SK-N-SH (cell line): Measurements from ENCODE around the gene CD74. TPM values are rescaled to one million over a fixed set of nuclear protein-coding genes. Genes with fewer than 3 reads are reported as not detected.

ENCODE experiments used
- CTCF ChIA-PET: fragments of 300-600, 350-600 bp; formaldehyde crosslinking; extraction: SDS; loops from one replicate; lab custom pipeline; 2021; lab: Yijun Ruan, JAX
- POLR2A ChIA-PET: fragments of 350-600 bp; sonication (Branson Sonifier 250); formaldehyde crosslinking; extraction: SDS; loops from one replicate; lab custom pipeline; 2020; ENCODE audit warnings: antibody characterized with exemption, inconsistent platforms; lab: Yijun Ruan, JAX
- DNase-seq: peaks from one replicate; pipeline ENCODE4 v3.0.0; 2012
- H2AFZ ChIP-seq: fragments of 200-600 bp; sonication (generic); 2 replicates; pipeline ENCODE4 v1.8.1; 2016; ENCODE audit warnings: antibody characterized with exemption, mild to moderate bottlenecking, low read depth
- H3F3A ChIP-seq: fragments of 200-600 bp; sonication (generic); replicated peaks from 2 replicates; pipeline ENCODE3; 2016; ENCODE audit warnings: antibody characterized with exemption, mild to moderate bottlenecking; ENCODE audit not compliant: insufficient read depth
- H3K27ac ChIP-seq, 2 experiments: fragments of 200-500 bp in 1 of 2; fragments of 200-600 bp in 1 of 2; sonication (Bioruptor generic) in 1 of 2; sonication (generic), shearing (Covaris generic) in 1 of 2; 2 replicates each; pipeline versions ENCODE4 v1.5.1 to v1.6.1; 2014 to 2016; ENCODE audit warnings: low read depth in 2 of 2, inconsistent platforms in 1 of 2, low read length in 1 of 2, mild to moderate bottlenecking in 1 of 2, mixed read lengths in 1 of 2
- H3K27me3 ChIP-seq: fragments of 200-600 bp; sonication (generic), shearing (Covaris generic); 2 replicates; pipeline ENCODE4 v1.6.1; 2016; ENCODE audit warnings: mixed run types; ENCODE audit not compliant: insufficient read depth
- H3K36me3 ChIP-seq, 2 experiments: fragments of 200-500 bp in 1 of 2; fragments of 200-600 bp in 1 of 2; sonication (Bioruptor generic) in 1 of 2; sonication (generic) in 1 of 2; replicated peaks in 1 of 2; 2 replicates each; pipeline versions ENCODE3 to v1.5.1; 2014 to 2016; ENCODE audit warnings: low read length in 1 of 2, mild to moderate bottlenecking in 1 of 2; ENCODE audit not compliant: insufficient read depth in 2 of 2, control insufficient read depth in 1 of 2
- H3K4me1 ChIP-seq, 2 experiments: fragments of 200-500 bp in 1 of 2; fragments of 200-600 bp in 1 of 2; sonication (Bioruptor generic) in 1 of 2; sonication (generic), shearing (Covaris generic) in 1 of 2; 2 replicates each; pipeline versions ENCODE4 v1.5.1 to v1.6.1; 2014 to 2016; ENCODE audit warnings: low read depth in 1 of 2, low read length in 1 of 2, mixed run types in 1 of 2; ENCODE audit not compliant: insufficient read depth in 2 of 2, control insufficient read depth in 1 of 2
- H3K4me2 ChIP-seq: fragments of 200-600 bp; sonication (generic), shearing (Covaris generic); 2 replicates; pipeline ENCODE4 v1.6.1; 2017; ENCODE audit warnings: mixed run types
- H3K4me3 ChIP-seq, 2 experiments: fragments of 200-500 bp in 1 of 2; fragments of 200-600 bp in 1 of 2; sonication (Bioruptor generic) in 1 of 2; sonication (generic), shearing (Covaris generic) in 1 of 2; 2 replicates each; pipeline versions ENCODE4 v1.5.1 to v1.8.1; 2014 to 2016; ENCODE audit warnings: low read depth in 2 of 2, inconsistent platforms in 1 of 2, low read length in 1 of 2, mild to moderate bottlenecking in 1 of 2, mixed read lengths in 1 of 2, moderate library complexity in 1 of 2
- H3K79me2 ChIP-seq: fragments of 200-600 bp; sonication (generic); 2 replicates; pipeline ENCODE4 v1.8.1; 2017; ENCODE audit warnings: mild to moderate bottlenecking; ENCODE audit not compliant: insufficient read depth
- H3K9ac ChIP-seq: fragments of 200-600 bp; sonication (generic); 2 replicates; pipeline ENCODE4 v1.6.1; 2017; ENCODE audit warnings: mixed run types
- H3K9me2 ChIP-seq: fragments of 200-600 bp; sonication (generic); 2 replicates; pipeline ENCODE4 v1.6.1; 2017; ENCODE audit warnings: mixed run types
- H3K9me3 ChIP-seq: fragments of 200-600 bp; sonication (generic); 2 replicates; pipeline ENCODE4 v1.6.1; 2017; ENCODE audit warnings: mixed run types, mild to moderate bottlenecking, moderate library complexity
- H4K20me1 ChIP-seq: fragments of 200-600 bp; sonication (generic); 2 replicates; pipeline ENCODE4 v1.6.1; 2017; ENCODE audit warnings: mild to moderate bottlenecking, mixed run types; ENCODE audit not compliant: insufficient read depth
- CHD2 ChIP-seq: fragments of 150-350 bp; IDR thresholded peaks from 2 replicates; pipeline ENCODE4 v1.6.1; 2018; ENCODE audit warnings: low read length; ENCODE audit not compliant: partially characterized antibody
- EP300 ChIP-seq, 2 experiments: IDR thresholded peaks; 2 replicates each; pipeline versions ENCODE4 v1.4.0 to v1.6.1; 2012; ENCODE audit warnings: borderline replicate concordance in 1 of 2, low read depth in 1 of 2, low read length in 1 of 2
- EZH2phosphoT487 ChIP-seq: fragments of 200-600 bp; sonication (generic); IDR thresholded peaks from 2 replicates; pipeline ENCODE4 v1.6.1; 2017; ENCODE audit warnings: low read depth, mixed run types, mild to moderate bottlenecking, antibody characterized with exemption, moderate library complexity, borderline replicate concordance
- FOSL2 ChIP-seq: IDR thresholded peaks from 2 replicates; pipeline ENCODE4 v1.4.0; 2012; ENCODE audit warnings: low read depth, mild to moderate bottlenecking, moderate library complexity, borderline replicate concordance
- FOXJ3 ChIP-seq: sonication (generic); formaldehyde crosslinking; IDR thresholded peaks from 2 replicates; pipeline ENCODE4 v1.5.1; 2020; ENCODE audit warnings: mild to moderate bottlenecking, missing genetic modification reagents
- FOXM1 ChIP-seq: IDR thresholded peaks from 2 replicates; pipeline ENCODE4 v1.4.0; 2012; ENCODE audit warnings: low read depth, mild to moderate bottlenecking
- MEF2A ChIP-seq: IDR thresholded peaks from 2 replicates; pipeline ENCODE4 v1.4.0; 2012; ENCODE audit warnings: low read depth, borderline replicate concordance
- MXI1 ChIP-seq: IDR thresholded peaks from 2 replicates; pipeline ENCODE4 v1.6.1; 2012; ENCODE audit warnings: mild to moderate bottlenecking, low read depth, low read length, improper control_type of control experiment
- NFIC ChIP-seq: IDR thresholded peaks from 2 replicates; pipeline ENCODE4 v1.4.0; 2012; ENCODE audit warnings: borderline replicate concordance
- RAD21 ChIP-seq: IDR thresholded peaks from 2 replicates; pipeline ENCODE4 v1.6.1; 2012; ENCODE audit warnings: mild to moderate bottlenecking, low read length
- RFX5 ChIP-seq: IDR thresholded peaks from 2 replicates; pipeline ENCODE4 v1.6.1; 2012; ENCODE audit warnings: mild to moderate bottlenecking, improper control_type of control experiment, low read length
- RXRA ChIP-seq: IDR thresholded peaks from 2 replicates; pipeline ENCODE4 v1.4.0; 2012; ENCODE audit warnings: low read depth, mild to moderate bottlenecking, borderline replicate concordance
- SIN3A ChIP-seq: IDR thresholded peaks from 2 replicates; pipeline ENCODE4 v1.6.1; 2012; ENCODE audit warnings: low read depth, mild to moderate bottlenecking, low read length, moderate library complexity, borderline replicate concordance
- SMC3 ChIP-seq: IDR thresholded peaks from 2 replicates; pipeline ENCODE4 v1.6.1; 2012; ENCODE audit warnings: low read depth, low read length, improper control_type of control experiment
- TAF1 ChIP-seq: IDR thresholded peaks from 2 replicates; pipeline ENCODE4 v1.6.1; 2012; ENCODE audit warnings: low read depth, mild to moderate bottlenecking, low read length, moderate library complexity, borderline replicate concordance
- TEAD4 ChIP-seq: IDR thresholded peaks from 2 replicates; pipeline ENCODE4 v1.4.0; 2012; ENCODE audit warnings: mild to moderate bottlenecking, borderline replicate concordance; ENCODE audit not compliant: insufficient read depth
- YY1 ChIP-seq: IDR thresholded peaks from 2 replicates; pipeline ENCODE4 v1.4.0; 2012; ENCODE audit warnings: low read depth, mild to moderate bottlenecking
- WGBS: methylation state at CpG from one replicate; pipeline ENCODE4 v1.1.6; 2017; ENCODE audit warnings: low lambda C conversion rate; 5-methylcytosine and 5-hydroxymethylcytosine counted together
- polyA plus RNA-seq, 3 experiments: library from polyadenylated mRNA; depleted of rRNA; stranded (reverse); fragments of >200 nt; gene quantifications; 2 replicates each; pipeline ENCODE4 v1.2.3, GENCODE V29; 2012
- TF ChIP-seq, protein P1 (sequence below): fragments of 150-350 bp; IDR thresholded peaks from 2 replicates; pipeline ENCODE4 v1.6.1; 2017; ENCODE audit warnings: antibody characterized with exemption, low read length, low read depth, borderline replicate concordance
- TF ChIP-seq, protein P2 (sequence below): fragments of 200-600 bp; sonication (generic); IDR thresholded peaks from 2 replicates; pipeline ENCODE4 v1.6.1; 2017; ENCODE audit warnings: antibody characterized with exemption, mild to moderate bottlenecking, moderate library complexity
- TF ChIP-seq, protein P3 (sequence below): IDR thresholded peaks from 2 replicates; pipeline ENCODE4 v1.4.0; 2012; ENCODE audit warnings: low read depth
- TF ChIP-seq, protein P4 (sequence below): fragments of 150-350 bp; IDR thresholded peaks from 2 replicates; pipeline ENCODE4 v1.6.1; 2016; ENCODE audit warnings: mild to moderate bottlenecking, low read depth, low read length
- TF ChIP-seq, protein P5 (sequence below): IDR thresholded peaks from 2 replicates; pipeline ENCODE4 v1.4.0; 2012; ENCODE audit warnings: low read depth, borderline replicate concordance

CD74 gene
- polyA plus RNA-seq, 1 of the 3 experiments (the other 2 are of a cell fraction), result 0.26 TPM

DNA sequence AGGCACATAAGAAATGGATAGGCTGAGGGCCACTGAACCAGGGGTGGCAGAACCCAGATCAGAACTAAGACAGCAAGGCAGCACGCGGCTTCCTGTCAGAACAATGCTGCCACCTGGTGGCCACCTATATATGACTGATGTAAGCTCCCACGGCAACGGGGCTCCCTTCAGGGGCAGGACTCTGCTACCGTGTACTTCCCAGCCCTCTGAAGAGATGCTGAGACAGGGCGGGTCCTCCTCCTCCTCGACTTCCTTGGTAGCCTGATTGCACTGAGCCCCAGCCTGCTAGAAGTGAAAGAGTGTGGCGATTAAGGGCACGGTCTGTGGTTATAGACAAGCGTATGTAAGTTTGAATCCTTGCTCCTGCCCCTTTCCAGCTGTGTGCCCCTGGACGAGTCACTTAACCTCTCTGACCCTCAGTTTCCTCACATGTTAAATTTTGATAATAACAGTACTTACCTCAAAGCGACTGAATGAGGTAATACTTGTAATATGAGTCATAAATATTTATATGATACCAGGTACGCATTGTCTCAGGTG lies 23.5 kb upstream of the CD74 start:
- no peak overlapping the region for H3K9ac ChIP-seq
- CTCF ChIA-PET, result interaction anchor here (0.6 to 2.1 kb wide), 41 partner anchors 8 to 603 kb away, joined by 3 to 11 read pairs (median 4); partner anchors contain the start of genes CD74 and TCOF1
- peaks cover 8% of the 10 kb centered on the region for H3F3A ChIP-seq
- H4K20me1 ChIP-seq, result no peaks in the 10 kb centered on the region
- TF ChIP-seq, protein P1, sequence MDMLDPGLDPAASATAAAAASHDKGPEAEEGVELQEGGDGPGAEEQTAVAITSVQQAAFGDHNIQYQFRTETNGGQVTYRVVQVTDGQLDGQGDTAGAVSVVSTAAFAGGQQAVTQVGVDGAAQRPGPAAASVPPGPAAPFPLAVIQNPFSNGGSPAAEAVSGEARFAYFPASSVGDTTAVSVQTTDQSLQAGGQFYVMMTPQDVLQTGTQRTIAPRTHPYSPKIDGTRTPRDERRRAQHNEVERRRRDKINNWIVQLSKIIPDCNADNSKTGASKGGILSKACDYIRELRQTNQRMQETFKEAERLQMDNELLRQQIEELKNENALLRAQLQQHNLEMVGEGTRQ, result no peak
- peak; percentile 55 for TF ChIP-seq RFX5
- peak; percentile 69; the same call in 1 of the 2 replicates for TF ChIP-seq SIN3A
- peak; percentile 84 for TF ChIP-seq MXI1
- TF ChIP-seq RAD21, result peak; percentile 85
- TF ChIP-seq SMC3, result peak; percentile 72
- TF ChIP-seq, protein P2, sequence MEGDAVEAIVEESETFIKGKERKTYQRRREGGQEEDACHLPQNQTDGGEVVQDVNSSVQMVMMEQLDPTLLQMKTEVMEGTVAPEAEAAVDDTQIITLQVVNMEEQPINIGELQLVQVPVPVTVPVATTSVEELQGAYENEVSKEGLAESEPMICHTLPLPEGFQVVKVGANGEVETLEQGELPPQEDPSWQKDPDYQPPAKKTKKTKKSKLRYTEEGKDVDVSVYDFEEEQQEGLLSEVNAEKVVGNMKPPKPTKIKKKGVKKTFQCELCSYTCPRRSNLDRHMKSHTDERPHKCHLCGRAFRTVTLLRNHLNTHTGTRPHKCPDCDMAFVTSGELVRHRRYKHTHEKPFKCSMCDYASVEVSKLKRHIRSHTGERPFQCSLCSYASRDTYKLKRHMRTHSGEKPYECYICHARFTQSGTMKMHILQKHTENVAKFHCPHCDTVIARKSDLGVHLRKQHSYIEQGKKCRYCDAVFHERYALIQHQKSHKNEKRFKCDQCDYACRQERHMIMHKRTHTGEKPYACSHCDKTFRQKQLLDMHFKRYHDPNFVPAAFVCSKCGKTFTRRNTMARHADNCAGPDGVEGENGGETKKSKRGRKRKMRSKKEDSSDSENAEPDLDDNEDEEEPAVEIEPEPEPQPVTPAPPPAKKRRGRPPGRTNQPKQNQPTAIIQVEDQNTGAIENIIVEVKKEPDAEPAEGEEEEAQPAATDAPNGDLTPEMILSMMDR, result peak; percentile 83
- TF ChIP-seq, protein P3, sequence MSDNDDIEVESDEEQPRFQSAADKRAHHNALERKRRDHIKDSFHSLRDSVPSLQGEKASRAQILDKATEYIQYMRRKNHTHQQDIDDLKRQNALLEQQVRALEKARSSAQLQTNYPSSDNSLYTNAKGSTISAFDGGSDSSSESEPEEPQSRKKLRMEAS, result peak; percentile 90
- TF ChIP-seq TAF1, result no peak
- no peak for TF ChIP-seq RXRA
- H3K4me2 ChIP-seq, result no peak overlapping the region
- H3K4me1 ChIP-seq, result no peaks in the 10 kb centered on the region; a peak in 1 of 4 replicates
- POLR2A ChIA-PET, result interaction anchor here (0.5 to 1.2 kb wide), 4 partner anchors 14 to 174 kb away, joined by 3 to 4 read pairs (median 4); no protein-coding TSS in a partner anchor
- no peaks in the 10 kb centered on the region for H3K9me3 ChIP-seq
- H2AFZ ChIP-seq, result no peak overlapping the region
- no peaks in the 10 kb centered on the region for H3K36me3 ChIP-seq
- H3K9me2 ChIP-seq, result no peaks in the 10 kb centered on the region
- DNase-seq, result peak; percentile 87
- H3K79me2 ChIP-seq, result no peaks in the 10 kb centered on the region
- H3K4me3 ChIP-seq, result peak overlapping the region in 1 of 2 experiments; percentile 28; a peak in 1 of 4 replicates
- H3K27me3 ChIP-seq, result no peaks in the 10 kb centered on the region
- H3K27ac ChIP-seq, result no peak overlapping the region
- WGBS, result 27% methylated on average over 10 of the region's 13 CpGs

DNA sequence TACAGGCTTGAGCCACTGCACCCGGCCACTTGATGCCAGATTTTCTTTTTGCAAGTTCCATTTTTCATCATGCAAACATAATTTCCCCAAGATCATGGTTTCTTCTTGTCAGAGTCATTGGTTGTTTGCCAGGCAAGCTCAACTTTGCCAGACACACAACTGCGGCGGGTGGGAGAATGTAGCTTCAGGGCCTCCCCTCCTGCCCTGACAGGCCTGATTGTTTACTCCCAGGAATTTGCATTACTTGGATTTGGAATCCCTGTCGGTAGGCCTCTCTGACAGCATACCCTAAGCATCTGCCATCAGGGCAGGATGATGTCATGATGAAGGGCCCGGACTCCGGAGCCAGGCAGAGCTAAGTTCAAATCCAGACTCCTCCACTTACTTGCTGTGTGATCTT lies 21.8 kb upstream of the CD74 start:
- Histone ChIP-seq H3K9me2 (no peaks in the 10 kb centered on the region), H3K4me3 (no peak overlapping the region), H3K4me2 (no peak overlapping the region), H4K20me1 (no peaks in the 10 kb centered on the region), H3K9me3 (no peaks in the 10 kb centered on the region), H3K9ac (no peak overlapping the region), H3K36me3 (no peaks in the 10 kb centered on the region), H3F3A (peaks cover 8% of the 10 kb centered on the region), H3K27me3 (no peaks in the 10 kb centered on the region), H3K27ac (no peak overlapping the region), H3K4me1 (no peaks in the 10 kb centered on the region; a peak in 1 of 4 replicates), H3K79me2 (no peaks in the 10 kb centered on the region), H2AFZ (no peak overlapping the region)
- WGBS, result 63% methylated on average over 6 of the region's 6 CpGs
- CTCF ChIA-PET, result interaction anchor here (1.1 to 2.0 kb wide), 6 partner anchors 9 to 59 kb away, joined by 3 to 5 read pairs (median 3); no protein-coding TSS in a partner anchor
- DNase-seq, result no peak
- POLR2A ChIA-PET, result no interaction called here
- TF ChIP-seq FOXM1 (no peak), NFIC (no peak), TEAD4 (no peak), YY1 (no peak), MEF2A (no peak), CHD2 (no peak), FOXJ3 (CRISPR knock-in tag) (no peak), EZH2phosphoT487 (no peak), FOSL2 (no peak), EP300 (IDR thresholded peaks at IDR 0.05; ENCODE audit: borderline replicate concordance in 1 of 2, low read depth in 1 of 2, low read length in 1 of 2) (no peak)
- TF ChIP-seq, protein P4, sequence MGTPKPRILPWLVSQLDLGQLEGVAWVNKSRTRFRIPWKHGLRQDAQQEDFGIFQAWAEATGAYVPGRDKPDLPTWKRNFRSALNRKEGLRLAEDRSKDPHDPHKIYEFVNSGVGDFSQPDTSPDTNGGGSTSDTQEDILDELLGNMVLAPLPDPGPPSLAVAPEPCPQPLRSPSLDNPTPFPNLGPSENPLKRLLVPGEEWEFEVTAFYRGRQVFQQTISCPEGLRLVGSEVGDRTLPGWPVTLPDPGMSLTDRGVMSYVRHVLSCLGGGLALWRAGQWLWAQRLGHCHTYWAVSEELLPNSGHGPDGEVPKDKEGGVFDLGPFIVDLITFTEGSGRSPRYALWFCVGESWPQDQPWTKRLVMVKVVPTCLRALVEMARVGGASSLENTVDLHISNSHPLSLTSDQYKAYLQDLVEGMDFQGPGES, result no peak
- TF ChIP-seq, protein P5, sequence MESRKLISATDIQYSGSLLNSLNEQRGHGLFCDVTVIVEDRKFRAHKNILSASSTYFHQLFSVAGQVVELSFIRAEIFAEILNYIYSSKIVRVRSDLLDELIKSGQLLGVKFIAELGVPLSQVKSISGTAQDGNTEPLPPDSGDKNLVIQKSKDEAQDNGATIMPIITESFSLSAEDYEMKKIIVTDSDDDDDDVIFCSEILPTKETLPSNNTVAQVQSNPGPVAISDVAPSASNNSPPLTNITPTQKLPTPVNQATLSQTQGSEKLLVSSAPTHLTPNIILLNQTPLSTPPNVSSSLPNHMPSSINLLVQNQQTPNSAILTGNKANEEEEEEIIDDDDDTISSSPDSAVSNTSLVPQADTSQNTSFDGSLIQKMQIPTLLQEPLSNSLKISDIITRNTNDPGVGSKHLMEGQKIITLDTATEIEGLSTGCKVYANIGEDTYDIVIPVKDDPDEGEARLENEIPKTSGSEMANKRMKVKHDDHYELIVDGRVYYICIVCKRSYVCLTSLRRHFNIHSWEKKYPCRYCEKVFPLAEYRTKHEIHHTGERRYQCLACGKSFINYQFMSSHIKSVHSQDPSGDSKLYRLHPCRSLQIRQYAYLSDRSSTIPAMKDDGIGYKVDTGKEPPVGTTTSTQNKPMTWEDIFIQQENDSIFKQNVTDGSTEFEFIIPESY, result no peak
